Ecto neural progenitor cell (in vitro differentiated cells): ENCODE results near the gene NOTCH3.

ENCODE experiments used
- DNase-seq: peaks from one replicate; pipeline ENCODE4 v3.0.0-alpha.2; 2018; ENCODE audit warnings: low spot score

The NOTCH3 gene

DNA sequence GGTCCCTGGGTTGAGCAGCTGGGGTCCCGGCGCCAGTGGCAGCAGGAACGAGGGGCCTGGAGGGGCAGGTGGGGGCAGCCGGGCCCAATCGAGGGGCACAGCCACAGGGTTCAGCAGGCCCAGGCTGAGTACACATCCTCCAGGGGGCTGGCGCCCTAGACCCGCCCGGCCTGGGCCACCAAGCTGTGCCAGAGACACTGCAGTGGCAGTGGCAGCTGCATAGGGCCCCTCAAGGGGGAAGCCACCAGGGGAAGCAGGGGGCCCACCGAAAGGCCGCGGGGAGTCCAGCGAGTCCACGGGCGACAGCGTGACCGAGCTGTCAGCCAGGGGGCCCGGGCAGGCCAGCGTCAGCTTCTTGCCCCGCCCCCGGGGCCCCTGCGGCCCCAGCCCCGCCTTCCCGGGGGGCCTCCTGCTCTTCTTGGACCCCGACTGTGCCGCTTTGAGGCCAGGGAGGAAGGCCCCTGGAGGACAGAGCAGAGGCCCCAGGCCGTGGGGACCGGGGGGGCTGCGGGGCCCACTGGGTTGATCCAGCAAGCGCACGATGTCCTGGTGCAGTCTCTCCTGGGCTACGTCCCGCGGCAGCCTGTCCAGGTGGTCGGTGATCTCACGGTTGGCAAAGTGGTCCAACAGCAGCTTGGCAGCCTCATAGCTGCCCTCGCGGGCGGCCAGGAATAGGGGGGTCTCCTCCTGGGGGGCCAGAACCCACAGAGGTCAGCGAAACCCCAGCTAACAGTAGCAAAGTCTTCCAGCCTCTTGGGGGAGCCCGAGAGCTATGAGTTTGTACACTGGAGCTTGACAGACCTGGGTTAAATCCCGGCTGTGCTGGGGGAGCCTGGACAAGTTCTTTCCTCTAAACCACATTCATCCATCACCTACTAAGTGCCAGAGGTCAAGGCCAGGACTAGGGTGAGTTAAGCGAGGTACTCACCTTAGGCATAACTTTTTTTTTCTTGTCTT, 39.5 kb downstream of the NOTCH3 start:
- no peak for DNase-seq

DNA sequence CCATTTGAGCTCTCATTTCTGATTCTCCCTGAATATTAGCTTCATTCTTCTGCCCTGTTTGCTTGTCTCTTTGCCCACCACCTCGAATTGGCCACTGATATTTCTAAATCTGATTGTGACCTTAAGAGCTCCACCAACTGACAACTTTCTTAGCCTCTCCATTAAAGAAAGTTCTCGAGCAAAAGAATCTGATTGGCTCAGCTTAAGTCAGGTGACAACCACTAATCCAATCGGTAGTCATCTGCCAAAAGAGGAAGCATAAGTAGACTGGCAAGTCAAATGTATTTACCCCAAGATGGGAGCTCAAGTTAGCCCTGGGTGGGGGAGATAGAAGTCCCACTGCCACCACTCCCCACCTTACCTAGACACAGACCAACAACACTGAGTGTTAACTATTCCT, 41.5 kb downstream of the NOTCH3 start:
- no peak for DNase-seq

DNA sequence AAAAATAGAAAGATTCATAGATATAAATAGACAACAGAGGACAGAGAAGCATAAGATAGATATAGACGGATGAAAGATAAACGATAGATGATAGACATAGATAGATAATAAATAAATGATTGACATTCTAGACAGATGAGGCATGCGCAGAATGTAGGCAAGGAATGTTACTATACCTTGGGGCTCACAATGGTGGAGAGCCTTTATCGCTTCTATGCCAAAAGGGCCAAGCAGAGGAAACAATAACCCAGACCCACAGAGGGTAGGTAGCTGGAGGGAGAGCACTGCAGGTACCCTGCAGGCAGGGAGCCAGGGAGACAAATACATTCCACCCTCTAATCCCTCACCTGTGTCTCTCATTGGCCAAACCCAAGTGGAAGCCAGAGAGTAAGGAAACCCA, 44.4 kb downstream of the NOTCH3 start:
- no peak for DNase-seq

- no peak for DNase-seq
Measured at GRCh38 chr19:15155296-15155695, 45.5 kb downstream of the NOTCH3 start.

DNA sequence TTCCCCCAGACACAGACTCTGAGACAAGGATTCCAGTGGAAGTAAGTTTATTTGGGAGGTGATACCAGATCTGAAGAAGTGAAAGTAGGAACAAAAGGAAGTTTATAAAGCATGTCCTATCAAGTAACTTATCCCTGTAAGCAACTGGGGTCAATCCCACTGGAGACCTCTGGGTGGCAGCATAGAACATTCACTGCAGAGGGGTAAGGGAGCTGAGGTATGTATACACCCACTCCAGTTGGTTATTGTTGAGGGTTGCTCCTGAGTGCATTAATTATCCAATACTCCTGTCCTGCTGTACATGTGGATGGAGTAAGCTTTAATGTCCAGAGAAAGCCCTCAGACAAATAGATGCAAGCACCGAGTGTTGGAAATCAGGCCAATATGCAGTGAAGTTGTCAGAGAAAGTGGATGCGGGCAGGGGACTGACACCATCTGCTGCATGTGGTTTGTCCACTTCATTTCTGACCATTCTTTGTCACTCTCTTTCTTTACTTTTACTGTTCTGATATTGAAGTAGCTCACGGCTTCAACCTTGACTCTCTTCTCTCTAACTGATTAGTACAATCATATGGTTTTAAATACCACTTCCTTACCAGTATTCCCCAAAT, 46.7 kb downstream of the NOTCH3 start:
- no peak for DNase-seq

- no peak for DNase-seq
Measured at GRCh38 chr19:15149737-15150136, 51.1 kb downstream of the NOTCH3 start.

- no peak for DNase-seq
Measured at GRCh38 chr19:15147090-15147489, 53.7 kb downstream of the NOTCH3 start.

DNA sequence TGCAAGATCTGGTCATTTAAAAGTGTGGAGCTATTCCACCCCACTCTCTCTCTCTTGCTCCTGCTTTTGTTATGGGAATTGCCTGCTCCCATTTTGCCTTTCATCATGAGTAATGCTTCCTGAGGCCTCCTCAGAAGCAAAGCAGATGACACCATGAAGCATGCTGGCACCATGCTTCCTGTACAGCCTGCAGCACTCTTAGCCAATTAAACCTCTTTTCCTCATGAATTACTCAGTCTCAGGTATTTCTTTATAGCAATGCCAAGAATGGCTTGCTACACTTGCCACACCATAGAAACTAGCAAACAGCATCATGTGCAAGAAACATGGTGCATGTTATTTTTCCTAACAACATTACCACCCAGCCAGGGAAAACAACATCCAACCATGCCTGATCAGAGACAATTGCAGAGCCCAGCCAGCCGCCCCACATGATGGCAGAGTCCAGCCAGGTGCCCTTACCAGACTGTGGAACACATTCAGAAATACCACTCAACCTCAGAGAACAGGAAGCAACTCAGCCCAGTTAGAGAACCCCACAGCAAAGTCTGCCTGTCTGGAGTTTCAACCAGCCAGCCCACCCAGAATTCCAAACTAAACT, 56.6 kb downstream of the NOTCH3 start:
- DNase-seq, result no peak

- DNase-seq, result no peak
Measured at GRCh38 chr19:15142313-15142712, 58.5 kb downstream of the NOTCH3 start.

DNA sequence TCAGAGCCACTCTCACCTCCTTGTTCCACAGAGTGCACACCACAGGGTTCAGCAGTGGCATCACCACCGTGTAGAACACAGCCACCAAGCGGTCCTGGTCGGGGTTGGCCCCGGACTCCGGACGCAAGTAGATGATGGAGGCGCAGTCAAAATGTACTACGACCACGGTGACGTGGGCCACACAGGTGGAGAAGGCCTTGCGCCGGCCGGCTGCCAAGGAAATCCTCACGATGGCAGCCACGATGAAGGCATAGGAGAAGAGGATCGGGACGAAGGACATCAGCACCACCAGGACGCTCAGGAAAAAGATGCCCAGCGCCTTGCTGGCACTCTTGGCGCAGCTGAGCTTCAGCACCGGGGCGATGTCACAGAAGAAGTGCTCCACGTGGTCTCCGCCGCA, 59.7 kb downstream of the NOTCH3 start:
- no peak for DNase-seq

DNA sequence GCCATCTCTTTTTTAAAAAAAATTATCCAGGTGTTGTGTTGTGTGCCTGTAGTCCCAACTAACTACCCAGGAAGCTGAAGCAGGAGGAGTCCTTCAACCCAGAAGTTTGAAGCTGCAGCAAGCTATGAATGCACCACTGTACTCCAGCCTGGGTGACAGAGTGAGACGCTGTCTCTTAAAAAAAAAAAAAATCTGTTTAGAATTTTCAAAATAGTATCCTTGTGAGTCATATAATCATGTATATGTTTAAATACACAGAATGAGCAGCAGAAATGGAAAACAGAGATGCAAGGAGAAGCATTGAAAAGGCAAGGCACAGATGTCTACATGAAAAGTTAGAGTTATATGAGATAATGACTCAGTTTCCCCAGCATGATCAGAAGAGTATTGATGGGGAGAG, 62.4 kb downstream of the NOTCH3 start:
- DNase-seq, result no peak

DNA sequence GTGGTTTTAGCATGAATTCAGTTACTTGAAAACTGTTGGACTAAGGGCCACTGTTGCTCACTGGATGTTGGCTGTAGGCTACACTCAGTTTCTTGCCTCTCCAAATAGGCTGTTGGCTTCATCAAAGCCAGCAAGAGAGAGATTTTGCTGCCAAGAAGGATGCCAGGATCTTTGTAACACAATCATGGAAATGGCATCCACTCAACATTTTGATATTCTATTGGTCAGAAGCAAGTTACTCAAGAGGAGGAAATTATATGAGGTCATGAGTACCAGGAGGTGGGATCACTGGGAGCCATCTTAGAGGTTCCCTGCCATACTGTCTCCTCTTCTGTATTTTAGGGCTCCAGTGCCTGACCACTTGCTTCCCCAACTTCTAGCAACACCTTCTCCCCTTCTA, 63.0 kb downstream of the NOTCH3 start:
- no peak for DNase-seq

DNA sequence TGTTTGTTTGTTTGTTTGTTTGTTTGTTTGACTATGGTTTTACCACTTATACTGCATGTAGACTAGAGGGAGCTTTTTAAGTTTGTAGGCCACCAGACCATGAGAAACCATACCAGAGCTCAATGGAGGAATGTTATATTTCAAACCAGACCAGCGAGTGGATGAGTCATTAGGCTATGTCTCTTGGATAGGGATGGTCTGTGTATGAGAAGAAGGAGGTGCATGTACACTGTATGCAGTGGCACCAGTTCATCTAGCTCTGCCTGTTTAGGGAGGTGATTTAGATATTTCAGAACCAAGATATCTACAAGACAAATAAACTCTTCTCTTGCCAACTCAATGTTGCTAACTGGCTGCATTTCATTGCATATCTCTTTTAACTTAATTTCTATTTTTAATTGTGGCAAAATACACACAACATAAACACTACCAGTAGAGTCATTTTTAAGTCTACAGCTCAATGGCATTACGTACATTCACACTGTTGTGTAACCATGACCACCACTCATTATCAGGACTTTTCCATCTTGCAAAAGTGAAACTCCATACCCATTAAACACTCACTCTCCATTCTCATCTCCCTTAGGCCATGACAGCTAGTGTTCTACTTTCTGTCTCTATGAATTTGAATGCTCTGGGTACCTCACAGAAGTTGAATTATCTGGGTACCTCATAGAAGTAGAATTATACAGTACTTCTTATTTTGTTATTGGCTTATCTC, 64.4 kb downstream of the NOTCH3 start:
- DNase-seq, result no peak

DNA sequence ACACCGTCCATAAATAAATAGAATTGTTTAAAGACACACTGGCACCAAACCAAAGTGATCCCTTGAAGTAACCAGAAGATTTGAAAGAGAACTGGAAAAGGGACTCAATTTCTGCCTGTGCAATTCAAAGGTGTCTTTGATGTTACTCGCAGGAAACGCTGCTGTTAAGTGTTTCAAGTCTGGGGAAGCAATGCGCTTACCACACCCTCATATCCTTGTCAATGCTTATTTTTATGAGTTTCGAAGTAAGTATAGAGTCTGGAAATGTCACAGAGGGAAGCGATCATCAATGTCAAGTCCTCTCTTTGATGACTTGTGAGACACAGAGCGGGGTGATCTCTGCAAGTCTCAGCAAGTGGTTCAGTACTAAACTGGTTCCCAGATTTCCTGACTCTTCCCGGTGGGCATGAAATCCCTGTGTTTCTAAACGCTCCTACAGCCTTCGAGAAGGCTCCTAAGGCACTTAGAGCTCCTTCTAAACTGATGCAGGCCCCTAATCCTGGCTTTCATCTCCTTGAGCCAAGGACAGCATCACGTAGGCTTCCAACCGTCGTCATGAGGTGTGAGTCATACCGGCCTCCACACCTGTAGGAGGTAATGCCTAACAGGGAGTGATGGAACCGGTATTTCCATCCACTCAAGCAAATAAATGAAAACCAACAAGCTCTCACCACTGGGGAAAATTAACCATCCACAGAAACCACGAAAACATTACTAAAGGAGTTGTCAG, 70.8 kb downstream of the NOTCH3 start:
- no peak for DNase-seq

GRCh38 chr19:15128162-15128770, 72.5 kb downstream of the NOTCH3 start:
- no peak for DNase-seq

- no peak for DNase-seq
Measured at GRCh38 chr19:15126131-15126910, 74.5 kb downstream of the NOTCH3 start.

- DNase-seq, result peak; percentile 99
Measured at GRCh38 chr19:15125232-15126067, 75.3 kb downstream of the NOTCH3 start.

DNA sequence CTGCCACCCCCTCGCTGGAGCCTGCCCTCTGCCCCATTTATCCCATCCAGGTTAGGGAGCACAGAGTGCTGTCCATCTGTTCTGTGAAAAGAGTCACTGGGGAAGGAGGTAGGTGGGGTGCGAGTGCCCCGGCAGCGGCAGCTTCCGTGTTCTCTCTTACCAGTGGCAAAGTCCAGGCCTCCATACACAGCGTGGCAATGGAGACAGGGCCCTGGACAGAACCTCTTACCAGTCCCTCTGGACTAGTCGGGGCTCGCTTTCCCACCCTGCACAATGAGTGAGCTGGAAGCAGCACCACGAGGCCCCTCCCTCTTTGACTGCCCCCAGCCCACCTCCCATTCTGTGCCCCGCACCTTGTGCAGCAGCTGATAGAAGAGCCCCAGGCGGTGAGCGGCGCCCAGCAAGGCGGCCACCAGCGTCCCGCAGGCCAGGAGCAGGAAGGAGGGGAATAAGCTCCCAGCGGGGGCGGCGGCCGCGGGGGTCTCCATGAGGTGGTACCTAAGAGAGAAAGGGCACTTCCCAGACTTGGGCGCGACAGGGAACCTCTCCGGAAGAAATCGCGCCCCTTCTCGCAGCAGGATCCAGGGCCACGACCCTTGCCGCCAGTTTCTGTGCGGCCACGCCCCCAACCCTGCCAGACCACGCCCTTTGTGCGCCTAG, 76.1 kb downstream of the NOTCH3 start:
- no peak for DNase-seq

GRCh38 chr19:15123900-15124299, 76.9 kb downstream of the NOTCH3 start:
- DNase-seq, result no peak
